ENCODE measurements around the gene PDK4.
A peak's percentile ranks its signal among the peaks of the same experiment; 100 is the strongest.
"Not testable (repeated sequence)": the region's sequence is repeated elsewhere in the genome, so short reads cannot be mapped to it uniquely, and the experiment has no call there.

Gene PDK4

DNA sequence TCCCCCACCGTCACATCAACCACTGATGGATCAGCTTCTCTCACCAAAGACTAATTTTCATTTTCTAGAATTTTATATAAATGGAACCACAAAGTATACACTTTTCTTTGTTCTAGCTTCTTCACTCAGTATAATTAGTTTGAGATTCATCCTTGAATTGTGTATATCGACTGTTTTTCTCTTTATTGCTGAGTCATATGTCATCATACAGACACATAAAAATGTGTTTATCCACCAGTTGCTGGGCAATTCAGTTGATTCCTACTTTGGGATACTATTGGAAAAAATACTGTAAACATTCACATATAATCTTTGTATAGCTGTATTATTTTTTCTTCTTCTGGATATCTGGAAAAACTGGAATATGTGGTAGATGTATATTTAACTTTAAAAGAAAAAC is 26.6 kb downstream of the PDK4 start:
- no peak for DNase-seq (ENCODE audit: low spot score)

GRCh38 chr7:95560674-95561073 is 35.6 kb downstream of the PDK4 start:
- DNase-seq (ENCODE audit: low spot score): no peak

DNA sequence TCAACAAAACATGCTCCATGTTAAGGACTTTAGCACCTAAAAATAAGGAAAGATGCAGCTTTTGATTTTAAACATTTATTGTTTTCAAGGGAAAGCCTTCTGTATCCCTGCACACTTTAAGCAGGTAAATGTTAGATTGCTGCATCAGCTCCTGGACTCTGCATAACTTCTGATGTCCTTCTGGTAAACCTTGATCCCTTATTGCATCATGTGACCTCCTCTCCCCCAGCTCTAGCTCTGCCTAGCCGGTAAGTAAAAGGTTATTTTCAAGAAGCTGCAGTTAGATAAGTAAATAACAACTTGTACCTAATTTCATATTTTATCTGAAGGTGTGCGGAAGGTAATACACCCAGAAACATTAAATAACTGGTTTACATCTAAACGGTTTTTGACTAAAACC is 37.5 kb downstream of the PDK4 start:
- DNase-seq (ENCODE audit: low spot score): no peak

GRCh38 chr7:95556777-95557176 is 39.5 kb downstream of the PDK4 start:
- no peak for DNase-seq (ENCODE audit: low spot score)

GRCh38 chr7:95553939-95554338 is 42.4 kb downstream of the PDK4 start:
- DNase-seq (ENCODE audit: low spot score): no peak

GRCh38 chr7:95552010-95552926 is 44.0 kb downstream of the PDK4 start:
- DNase-seq (ENCODE audit: low spot score): not testable (repeated sequence)

DNA sequence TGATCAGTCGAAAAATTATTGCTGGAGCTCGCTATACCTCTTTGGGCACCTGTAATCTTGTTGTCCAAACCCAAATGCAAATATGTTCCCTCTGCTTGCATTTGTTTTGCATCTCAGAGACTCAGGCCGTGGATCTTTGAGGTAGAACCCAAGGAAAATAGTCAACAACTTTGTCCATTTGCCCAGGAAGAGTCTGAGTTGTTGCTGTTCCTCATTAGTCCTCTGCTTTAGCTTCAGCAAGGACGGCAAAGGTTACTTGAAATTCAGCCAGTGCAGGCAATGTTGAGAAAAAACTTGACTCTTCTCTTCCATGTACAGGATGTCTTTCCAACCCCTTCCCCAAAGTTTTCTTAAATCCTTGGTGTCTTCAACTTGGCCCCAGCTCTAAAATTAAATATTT is 45.8 kb downstream of the PDK4 start:
- no peak for DNase-seq (ENCODE audit: low spot score)

GRCh38 chr7:95549818-95550529 is 46.3 kb downstream of the PDK4 start:
- DNase-seq (ENCODE audit: low spot score): peak; percentile 40

DNA sequence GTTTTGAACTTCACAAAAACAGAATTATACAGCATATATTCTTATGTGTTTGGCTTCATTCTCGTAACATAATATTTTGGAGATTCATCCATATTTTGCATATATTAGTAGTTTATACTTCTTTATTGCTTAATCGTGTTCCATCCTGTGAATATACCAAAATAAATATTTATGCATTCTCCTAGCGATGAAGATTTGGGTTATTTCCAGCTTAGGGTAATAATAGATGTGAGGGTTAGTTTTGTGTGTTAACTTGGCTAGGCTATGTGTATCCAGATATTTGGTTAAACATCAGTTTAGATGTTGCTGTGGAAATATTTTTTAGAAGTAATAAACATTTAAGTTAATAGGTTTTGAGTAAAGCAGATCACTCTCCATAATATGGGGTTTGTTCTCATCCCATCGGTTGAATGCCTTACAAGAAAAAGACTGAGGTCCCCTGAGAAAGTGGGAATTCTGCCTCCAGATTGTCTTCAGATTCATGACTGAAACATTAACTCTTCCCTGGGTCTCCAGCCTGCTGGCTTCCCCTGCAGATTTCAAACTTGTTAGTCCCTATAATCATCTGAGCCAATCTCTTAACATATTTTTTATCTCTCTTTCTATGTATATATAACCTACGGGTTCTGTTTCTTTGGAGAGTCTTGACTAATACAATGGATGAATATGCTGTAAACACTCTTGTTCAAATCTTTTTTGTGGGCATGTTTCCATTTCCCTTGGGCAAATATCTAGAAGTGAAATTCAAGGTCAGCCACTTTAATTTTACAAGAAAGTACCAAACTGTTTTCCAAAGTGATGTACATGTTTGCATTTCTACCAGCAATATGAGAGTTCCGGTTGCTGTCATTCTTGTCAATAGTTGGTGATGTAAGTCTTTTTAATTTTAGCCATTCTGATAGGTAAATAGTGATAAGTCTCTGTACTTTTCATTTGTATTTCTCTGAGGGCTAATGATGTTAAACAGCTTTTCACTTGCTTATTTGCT is 48.7 kb downstream of the PDK4 start:
- no peak for DNase-seq (ENCODE audit: low spot score)

DNA sequence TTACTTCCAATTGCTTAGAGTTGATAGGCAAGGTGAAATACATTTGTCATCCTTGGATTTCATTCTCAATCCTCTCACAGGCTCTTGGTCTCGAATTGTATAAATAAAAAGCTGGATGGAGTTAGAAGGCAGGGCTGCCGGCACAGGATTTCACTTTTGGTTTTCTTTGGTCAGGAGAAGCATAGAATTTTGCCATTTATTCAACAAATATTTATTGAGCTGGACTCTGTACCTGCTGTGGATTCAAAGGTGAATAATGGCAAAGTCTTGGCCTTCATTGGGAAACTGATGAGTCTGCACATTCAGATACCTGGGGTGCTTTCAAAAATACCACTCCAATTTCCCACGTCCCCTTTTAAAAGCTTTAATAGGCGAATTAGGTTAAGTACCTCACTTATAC is 49.7 kb downstream of the PDK4 start:
- DNase-seq (ENCODE audit: low spot score): no peak

DNA sequence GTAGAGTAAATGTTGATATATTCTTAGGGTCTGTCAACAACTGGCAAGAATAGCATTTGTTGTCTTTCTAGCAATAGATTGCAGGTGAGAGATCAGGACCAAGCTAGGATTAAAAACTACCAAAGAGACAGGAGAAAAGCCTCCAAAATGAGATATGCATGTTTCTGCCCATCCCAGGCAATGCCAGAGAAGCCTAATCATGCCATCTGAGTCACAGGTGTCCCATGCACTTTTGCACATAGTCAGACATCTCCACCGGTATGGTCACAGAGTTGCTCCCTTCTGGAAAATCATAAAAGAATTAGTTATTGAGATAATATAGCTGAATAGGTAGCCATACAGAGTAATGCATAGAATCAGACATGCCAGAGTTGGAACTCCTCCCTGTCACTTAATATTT is 50.6 kb downstream of the PDK4 start:
- DNase-seq (ENCODE audit: low spot score): no peak

- peak; percentile 63 for DNase-seq (ENCODE audit: low spot score)
Observed at GRCh38 chr7:95545007-95545615, 51.2 kb downstream of the PDK4 start.

DNA sequence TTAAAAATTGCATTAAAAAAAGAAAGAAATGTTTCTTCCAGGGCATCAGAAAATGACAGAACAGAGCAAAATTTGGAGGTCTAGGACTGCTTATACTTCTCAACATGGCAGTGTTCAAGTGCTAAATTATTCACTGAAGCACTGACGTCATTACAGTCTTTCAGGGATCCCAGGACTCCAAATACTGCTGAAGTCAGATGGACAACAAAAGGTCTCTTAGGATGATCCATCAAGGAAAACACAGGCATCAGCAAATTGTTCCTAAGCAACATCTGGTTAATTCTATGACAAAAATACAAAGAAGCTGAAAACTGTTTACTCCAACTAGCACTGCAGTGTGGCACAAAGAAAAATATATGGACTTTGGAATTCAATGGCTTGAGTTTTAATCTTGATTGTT is 52.1 kb downstream of the PDK4 start:
- no peak for DNase-seq (ENCODE audit: low spot score)

- DNase-seq (ENCODE audit: low spot score): no peak
Observed at GRCh38 chr7:95543312-95543711, 53.0 kb downstream of the PDK4 start.

GRCh38 chr7:95540366-95540765 is 56.0 kb downstream of the PDK4 start:
- DNase-seq (ENCODE audit: low spot score): no peak

DNA sequence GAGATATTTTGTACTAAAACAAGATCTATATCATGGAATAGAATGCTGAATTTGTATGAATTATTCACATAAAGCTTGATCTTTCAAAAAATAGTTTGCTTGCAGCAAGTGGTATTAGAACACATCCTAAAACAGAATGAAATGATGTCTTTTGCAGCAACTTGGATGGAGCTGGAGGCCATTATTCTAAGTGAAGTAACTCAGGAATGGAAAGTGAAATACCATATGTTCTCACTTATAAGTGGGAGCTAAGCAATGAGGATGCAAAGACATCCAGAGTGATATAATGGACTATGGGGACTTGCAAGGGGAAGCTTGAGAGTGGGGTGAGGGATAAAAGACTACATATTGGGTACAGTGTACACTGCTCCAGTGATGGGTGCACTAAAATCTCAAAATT is 56.9 kb downstream of the PDK4 start:
- DNase-seq (ENCODE audit: low spot score): no peak

DNA sequence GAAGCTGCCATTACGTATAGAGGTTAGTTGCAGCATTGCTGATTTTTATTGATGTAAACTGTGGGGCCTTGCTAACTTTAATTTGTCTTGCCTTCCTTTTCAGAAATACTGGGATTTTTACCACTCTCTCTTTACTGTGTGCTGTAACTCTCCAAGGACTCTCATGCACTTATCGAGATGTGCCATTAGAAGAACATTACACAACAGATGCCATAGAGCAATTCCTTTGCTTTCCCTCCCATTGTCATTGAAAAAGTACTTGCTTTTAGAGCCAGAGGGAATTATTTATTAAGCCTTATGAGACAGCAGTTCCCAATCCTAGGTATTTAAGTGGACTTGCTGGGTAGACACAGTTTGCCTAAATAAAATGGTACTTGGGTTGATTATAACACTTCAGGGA is 58.8 kb downstream of the PDK4 start:
- DNase-seq (ENCODE audit: low spot score): no peak

DNA sequence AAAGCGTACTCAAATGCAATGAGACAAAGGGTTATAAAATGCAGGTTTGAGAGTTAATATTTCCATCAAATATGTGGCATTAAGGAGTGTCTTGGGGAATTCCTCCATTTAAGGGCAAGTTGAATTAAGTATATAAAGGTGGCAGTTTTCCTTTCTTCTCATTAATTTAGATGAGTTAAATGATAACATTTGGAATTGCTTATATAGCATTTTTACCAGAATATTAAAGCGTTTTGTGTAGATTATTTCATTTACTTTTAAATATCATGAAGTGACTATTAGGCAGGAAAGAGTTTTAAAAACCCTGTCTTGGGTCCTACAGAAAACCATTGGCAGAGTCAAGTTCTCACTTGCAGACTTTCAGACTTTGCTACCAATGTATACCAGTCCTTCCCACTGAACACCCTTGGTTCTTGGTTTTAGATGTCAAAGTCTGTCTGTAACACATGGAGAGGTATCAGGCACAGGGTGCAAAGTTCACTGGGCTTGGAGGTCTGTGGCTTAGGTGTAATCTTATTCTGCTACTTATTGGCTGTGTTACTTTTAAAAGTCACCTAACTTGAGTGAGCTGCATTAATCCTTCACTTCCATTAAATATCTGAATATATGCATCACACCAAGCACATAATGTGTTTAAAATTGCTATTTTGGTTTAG is 59.5 kb downstream of the PDK4 start:
- DNase-seq (ENCODE audit: low spot score): no peak

GRCh38 chr7:95535662-95536061 is 60.7 kb downstream of the PDK4 start:
- no peak for DNase-seq (ENCODE audit: low spot score)

DNA sequence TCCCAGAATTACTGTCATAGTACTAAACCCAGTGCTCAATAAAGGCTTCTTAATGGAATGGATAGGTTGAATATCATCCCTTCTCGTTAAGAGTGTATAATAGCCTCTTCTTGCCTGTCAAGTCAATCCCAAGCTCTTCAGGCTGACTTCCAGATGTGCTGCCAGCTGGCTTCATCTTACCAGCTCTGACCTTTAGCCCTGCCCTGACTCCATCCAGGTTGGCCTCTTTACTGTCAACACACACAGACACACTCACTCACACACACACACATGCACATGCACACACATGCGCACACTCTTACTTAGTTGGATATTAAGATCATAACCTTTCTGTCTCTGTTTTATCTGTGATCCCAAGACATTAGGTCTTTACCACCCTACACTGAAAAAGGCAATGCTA is 61.5 kb downstream of the PDK4 start:
- no peak for DNase-seq (ENCODE audit: low spot score)

Data from hepatic stellate cell (primary cell).